A673 (cell line): ENCODE data around the gene AQP6.

Experiments used
- EZH2 ChIP-seq: fragments of 200-600 bp; sonication (generic); IDR thresholded peaks from 2 replicates; pipeline ENCODE4 v1.6.1; 2017; ENCODE audit warnings: borderline replicate concordance, low read depth, mild to moderate bottlenecking, mixed read lengths, antibody characterized with exemption, low read length; ENCODE audit not compliant: poor library complexity, severe bottlenecking
- TF ChIP-seq, protein P1 (sequence below): fragments of 300-800, 200-600 bp; sonication (generic); conservative IDR thresholded peaks from 2 replicates; pipeline ENCODE4 v1.5.1; 2017; ENCODE audit warnings: low read depth, mild to moderate bottlenecking, antibody characterized with exemption, low read length, moderate library complexity, mixed read lengths

DNA sequence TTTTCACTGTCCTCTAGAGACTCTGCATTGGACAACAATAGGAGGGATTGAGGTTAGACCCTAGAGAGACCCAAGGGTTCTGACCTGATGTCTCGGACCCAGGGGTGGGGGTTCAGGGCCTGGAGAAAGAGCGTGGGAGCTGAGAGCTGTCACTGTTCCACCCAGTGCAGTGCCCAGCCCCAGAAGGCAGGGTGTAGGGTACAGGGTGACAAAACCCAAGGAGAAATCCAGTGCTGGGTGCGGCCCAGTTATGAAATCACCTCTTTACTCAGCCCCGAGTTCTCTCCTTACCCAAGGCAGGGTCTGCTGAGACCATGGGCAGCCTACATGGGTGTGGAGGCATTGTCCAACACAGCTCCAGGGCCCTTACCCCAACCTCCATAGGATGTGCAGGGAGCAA is 19.6 kb upstream of the AQP6 start:
- TF ChIP-seq, protein P1, sequence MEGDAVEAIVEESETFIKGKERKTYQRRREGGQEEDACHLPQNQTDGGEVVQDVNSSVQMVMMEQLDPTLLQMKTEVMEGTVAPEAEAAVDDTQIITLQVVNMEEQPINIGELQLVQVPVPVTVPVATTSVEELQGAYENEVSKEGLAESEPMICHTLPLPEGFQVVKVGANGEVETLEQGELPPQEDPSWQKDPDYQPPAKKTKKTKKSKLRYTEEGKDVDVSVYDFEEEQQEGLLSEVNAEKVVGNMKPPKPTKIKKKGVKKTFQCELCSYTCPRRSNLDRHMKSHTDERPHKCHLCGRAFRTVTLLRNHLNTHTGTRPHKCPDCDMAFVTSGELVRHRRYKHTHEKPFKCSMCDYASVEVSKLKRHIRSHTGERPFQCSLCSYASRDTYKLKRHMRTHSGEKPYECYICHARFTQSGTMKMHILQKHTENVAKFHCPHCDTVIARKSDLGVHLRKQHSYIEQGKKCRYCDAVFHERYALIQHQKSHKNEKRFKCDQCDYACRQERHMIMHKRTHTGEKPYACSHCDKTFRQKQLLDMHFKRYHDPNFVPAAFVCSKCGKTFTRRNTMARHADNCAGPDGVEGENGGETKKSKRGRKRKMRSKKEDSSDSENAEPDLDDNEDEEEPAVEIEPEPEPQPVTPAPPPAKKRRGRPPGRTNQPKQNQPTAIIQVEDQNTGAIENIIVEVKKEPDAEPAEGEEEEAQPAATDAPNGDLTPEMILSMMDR, result no peak
- TF ChIP-seq EZH2, result no peak
